GM12873 (cell line): ENCODE measurements around the gene YWHAH.

ENCODE experiments used
- TF ChIP-seq, protein P1 (sequence below): IDR thresholded peaks from 2 replicates; pipeline ENCODE4 v1.5.1; 2012; ENCODE audit warnings: low read depth, mild to moderate bottlenecking, moderate library complexity, low read length, control low read depth; ENCODE audit not compliant: insufficient read depth; ENCODE audit errors: missing control alignments

Gene YWHAH

GRCh38 chr22:31943978-31944699 lies at the start of gene YWHAH:
YWHAH (plus strand) TSS chr22:31944535; CDS start chr22:31944734, 199 bp downstream.
- TF ChIP-seq, protein P1, sequence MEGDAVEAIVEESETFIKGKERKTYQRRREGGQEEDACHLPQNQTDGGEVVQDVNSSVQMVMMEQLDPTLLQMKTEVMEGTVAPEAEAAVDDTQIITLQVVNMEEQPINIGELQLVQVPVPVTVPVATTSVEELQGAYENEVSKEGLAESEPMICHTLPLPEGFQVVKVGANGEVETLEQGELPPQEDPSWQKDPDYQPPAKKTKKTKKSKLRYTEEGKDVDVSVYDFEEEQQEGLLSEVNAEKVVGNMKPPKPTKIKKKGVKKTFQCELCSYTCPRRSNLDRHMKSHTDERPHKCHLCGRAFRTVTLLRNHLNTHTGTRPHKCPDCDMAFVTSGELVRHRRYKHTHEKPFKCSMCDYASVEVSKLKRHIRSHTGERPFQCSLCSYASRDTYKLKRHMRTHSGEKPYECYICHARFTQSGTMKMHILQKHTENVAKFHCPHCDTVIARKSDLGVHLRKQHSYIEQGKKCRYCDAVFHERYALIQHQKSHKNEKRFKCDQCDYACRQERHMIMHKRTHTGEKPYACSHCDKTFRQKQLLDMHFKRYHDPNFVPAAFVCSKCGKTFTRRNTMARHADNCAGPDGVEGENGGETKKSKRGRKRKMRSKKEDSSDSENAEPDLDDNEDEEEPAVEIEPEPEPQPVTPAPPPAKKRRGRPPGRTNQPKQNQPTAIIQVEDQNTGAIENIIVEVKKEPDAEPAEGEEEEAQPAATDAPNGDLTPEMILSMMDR, result no peak

DNA sequence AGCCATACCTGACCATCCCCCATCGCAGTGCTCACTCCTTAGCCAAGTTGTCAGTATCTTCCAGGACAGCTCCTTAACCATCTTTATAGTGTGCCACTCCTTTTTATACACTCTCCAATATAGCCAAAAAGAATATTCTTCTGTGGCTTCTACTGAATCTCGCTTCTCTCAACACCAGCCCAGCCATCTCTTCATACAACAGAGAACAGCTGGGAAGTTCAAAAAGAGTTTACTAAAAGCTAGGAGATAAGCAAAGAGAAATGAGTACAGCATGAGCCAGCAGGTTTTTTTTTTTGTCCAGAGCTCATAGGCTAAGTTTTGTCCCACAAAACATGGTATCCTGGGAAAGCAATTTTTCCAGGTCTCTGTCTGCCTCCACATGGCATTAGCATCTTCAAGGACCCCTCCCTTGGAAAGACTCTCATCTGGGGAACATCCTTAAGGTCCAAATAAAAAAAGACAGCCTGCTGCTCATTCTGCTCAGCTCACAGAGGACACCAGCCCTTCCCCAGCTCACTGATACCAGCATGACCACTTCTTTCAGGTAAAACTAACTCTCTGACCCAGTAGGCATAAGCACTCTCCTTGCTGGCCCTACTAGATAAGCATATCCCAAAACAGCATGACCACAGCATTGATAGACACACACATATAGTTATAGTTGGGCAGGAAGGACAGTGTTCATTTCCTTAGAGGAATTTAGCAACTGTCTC lies 48.8 kb upstream of the YWHAH start:
- TF ChIP-seq, protein P1, result no peak

DNA sequence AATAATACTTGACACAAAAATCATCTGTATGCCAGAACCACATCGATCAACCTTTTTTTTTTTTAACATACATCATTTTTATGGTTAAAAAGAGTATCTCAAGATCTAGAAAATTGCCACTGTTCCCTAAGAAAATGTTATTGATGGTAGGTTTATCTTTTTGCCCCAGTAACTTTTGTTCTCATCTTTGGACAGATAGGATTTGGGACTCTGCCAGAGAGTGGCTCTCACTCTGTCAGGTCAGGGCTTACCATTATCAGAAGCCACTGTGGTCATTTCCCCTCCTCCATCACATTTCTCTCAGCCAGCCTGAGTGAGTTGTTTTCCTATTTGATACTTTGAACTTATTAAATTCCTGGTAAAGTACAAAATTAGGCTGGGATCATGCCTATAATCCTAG lies 47.9 kb upstream of the YWHAH start:
- TF ChIP-seq, protein P1, result no peak

- TF ChIP-seq, protein P1, result no peak
Measured at GRCh38 chr22:31897842-31898805, 46.2 kb upstream of the YWHAH start.

GRCh38 chr22:31898926-31899325 lies 45.4 kb upstream of the YWHAH start:
- TF ChIP-seq, protein P1, result no peak

GRCh38 chr22:31899669-31900068 lies 44.7 kb upstream of the YWHAH start:
- TF ChIP-seq, protein P1, result no peak
